Mesodermal cell (in vitro differentiated cells): ENCODE data around the gene UQCRQ.

Experiments
- H3K27ac ChIP-seq: 2 replicates; pipeline ENCODE4 v1.7.0; 2013; ENCODE audit warnings: mild to moderate bottlenecking, low read depth, low read length, moderate library complexity; ENCODE audit not compliant: severe bottlenecking
- H3K36me3 ChIP-seq: 2 replicates; pipeline ENCODE4 v1.7.1; 2013; ENCODE audit warnings: mild to moderate bottlenecking, low read length, moderate library complexity; ENCODE audit not compliant: control insufficient read depth, insufficient read depth
- H3K4me1 ChIP-seq: one replicate; pipeline ENCODE4 v1.7.1; 2013; ENCODE audit warnings: mild to moderate bottlenecking, low read length; ENCODE audit not compliant: insufficient read depth, control insufficient read depth, poor library complexity, severe bottlenecking
- H3K4me3 ChIP-seq: 2 replicates; pipeline ENCODE4 v1.7.0; 2013; ENCODE audit warnings: low read length, control low read depth, mild to moderate bottlenecking; ENCODE audit not compliant: insufficient read depth, poor library complexity, severe bottlenecking; ENCODE audit errors: extremely low read depth
- H3K9me3 ChIP-seq: 2 replicates; pipeline ENCODE4 v1.7.1; 2013; ENCODE audit warnings: mild to moderate bottlenecking, low read length, moderate library complexity; ENCODE audit not compliant: control insufficient read depth
- WGBS, 2 experiments: methylation state at CpG; one replicate each; pipeline ENCODE4 v1.1.5; 2013; ENCODE audit warnings: missing lambda C conversion rate in 2 of 2; ENCODE audit not compliant: insufficient coverage in 2 of 2; 5-methylcytosine and 5-hydroxymethylcytosine counted together

UQCRQ gene

GRCh38 chr5:132909702-132910101, 43.3 kb downstream of the UQCRQ start:
- Histone ChIP-seq H3K9me3 (no peaks in the 10 kb centered on the region), H3K4me3 (no peak overlapping the region), H3K36me3 (peaks cover 72% of the 10 kb centered on the region), H3K4me1 (no peaks in the 10 kb centered on the region), H3K27ac (no peak overlapping the region)
- WGBS, 2 experiments = no CpG with 5 or more reads among the region's 1 CpG

DNA sequence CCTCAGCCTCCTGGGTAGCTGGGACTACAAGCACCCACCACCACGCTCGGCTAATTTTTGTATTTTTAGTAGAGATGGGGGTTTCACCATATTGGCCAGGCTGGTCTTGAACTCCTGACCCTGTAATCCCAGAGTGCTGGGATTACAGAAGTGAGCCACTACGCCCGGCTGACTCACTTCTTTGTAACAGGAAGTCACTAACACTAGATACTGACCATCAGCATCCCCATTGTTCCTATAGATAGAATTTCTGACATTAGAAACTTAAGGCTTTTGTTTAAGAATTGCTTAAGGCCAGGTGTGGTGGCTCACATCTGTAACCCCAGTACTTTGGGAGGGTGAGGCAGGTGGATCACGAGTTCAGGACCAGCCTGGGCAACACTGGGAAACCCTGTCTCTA, 49.2 kb downstream of the UQCRQ start:
- WGBS, 2 experiments = 94 to 100% methylated on average over 4 to 5 of the region's 5 CpGs

GRCh38 chr5:132916086-132916485, 49.6 kb downstream of the UQCRQ start:
- Histone ChIP-seq H3K9me3 (no peaks in the 10 kb centered on the region), H3K36me3 (peaks cover 80% of the 10 kb centered on the region), H3K4me1 (no peaks in the 10 kb centered on the region), H3K27ac (no peak overlapping the region), H3K4me3 (no peak overlapping the region)
- 100% methylated on average over 2 to 3 of the region's 3 CpGs for WGBS, 2 experiments

More for the DNA sequence above, 49.2 kb downstream of the UQCRQ start:
- Histone ChIP-seq H3K9me3 (no peaks in the 10 kb centered on the region), H3K4me1 (no peaks in the 10 kb centered on the region), H3K4me3 (no peak overlapping the region), H3K36me3 (peaks cover 78% of the 10 kb centered on the region), H3K27ac (no peak overlapping the region)
